Neural progenitor cell (in vitro differentiated cells): Measurements from ENCODE around the gene SMYD3. TPM values are rescaled to one million over a fixed set of nuclear protein-coding genes. Genes with fewer than 3 reads are reported as not detected.

Experiments used
- DNase-seq: peaks from one replicate; pipeline ENCODE4 v3.0.0-alpha.2; 2016; ENCODE audit warnings: low spot score
- H2AFZ ChIP-seq: fragments of 200-600 bp; sonication (generic); replicated peaks from 2 replicates; pipeline ENCODE4 v1.6.1; 2016; ENCODE audit warnings: antibody characterized with exemption
- H3F3A ChIP-seq: fragments of 200-600 bp; sonication (generic); 2 replicates; pipeline ENCODE4 v1.6.1; 2016; ENCODE audit warnings: antibody characterized with exemption, low read depth
- H3K27ac ChIP-seq: fragments of 200-600 bp; sonication (generic); 2 replicates; pipeline ENCODE4 v1.5.1; 2016; ENCODE audit warnings: mild to moderate bottlenecking
- H3K27me3 ChIP-seq: fragments of 200-600 bp; sonication (generic); 2 replicates; pipeline ENCODE4 v1.6.1; 2016; ENCODE audit warnings: mild to moderate bottlenecking, moderate library complexity
- H3K36me3 ChIP-seq: fragments of 200-600 bp; sonication (generic); 2 replicates; pipeline ENCODE4 v1.5.1; 2016
- H3K4me1 ChIP-seq: fragments of 200-600 bp; sonication (generic); 2 replicates; pipeline ENCODE4 v1.6.1; 2016; ENCODE audit warnings: mixed run types
- H3K4me2 ChIP-seq: fragments of 200-600 bp; sonication (generic); 2 replicates; pipeline ENCODE4 v1.6.1; 2016
- H3K4me3 ChIP-seq: fragments of 200-600 bp; sonication (generic); 2 replicates; pipeline ENCODE4 v1.5.1; 2016
- H3K79me2 ChIP-seq: fragments of 200-600 bp; sonication (generic); 2 replicates; pipeline ENCODE4 v1.6.1; 2016; ENCODE audit warnings: low read depth
- H3K9ac ChIP-seq: fragments of 200-600 bp; sonication (generic); 2 replicates; pipeline ENCODE4 v1.6.1; 2016
- H3K9me3 ChIP-seq: fragments of 200-600 bp; sonication (generic); 2 replicates; pipeline ENCODE4 v1.5.1; 2016; ENCODE audit warnings: low read depth
- H4K20me1 ChIP-seq: fragments of 200-600 bp; sonication (generic); 2 replicates; pipeline ENCODE4 v1.6.1; 2016; ENCODE audit warnings: low read depth
- H3K27ac Mint-ChIP-seq: 3 replicates; pipeline ENCODE4 v1.8.0; 2021; ENCODE audit warnings: mixed read lengths
- H3K27me3 Mint-ChIP-seq: 2 replicates; pipeline ENCODE4 v1.8.0; 2022; ENCODE audit warnings: low read depth, mild to moderate bottlenecking, inconsistent platforms, moderate library complexity, mixed read lengths; ENCODE audit not compliant: insufficient read depth
- H3K36me3 Mint-ChIP-seq: 3 replicates; pipeline ENCODE4 v1.8.0; 2021; ENCODE audit warnings: mixed read lengths
- H3K4me1 Mint-ChIP-seq: 3 replicates; pipeline ENCODE4 v1.8.0; 2021; ENCODE audit warnings: mixed read lengths
- H3K4me3 Mint-ChIP-seq: 3 replicates; pipeline ENCODE4 v1.8.0; 2021; ENCODE audit warnings: mild to moderate bottlenecking, moderate library complexity, mixed read lengths
- H3K9me3 Mint-ChIP-seq: 3 replicates; pipeline ENCODE4 v1.8.0; 2020; ENCODE audit warnings: mixed read lengths
- EZH2 ChIP-seq: fragments of 200-600 bp; sonication (generic); IDR thresholded peaks from 2 replicates; pipeline ENCODE4 v1.6.1; 2017; ENCODE audit warnings: antibody characterized with exemption, mild to moderate bottlenecking, moderate library complexity
- EZH2phosphoT487 ChIP-seq: fragments of 200-600 bp; sonication (generic); IDR thresholded peaks from 2 replicates; pipeline ENCODE4 v1.6.1; 2017; ENCODE audit warnings: antibody characterized with exemption
- total RNA-seq: library from RNA; depleted of rRNA; stranded (reverse); fragments of >200 nt; gene quantifications from 2 replicates; pipeline ENCODE4 v1.2.3, GENCODE V29; 2015; ENCODE audit warnings: low replicate concordance
- TF ChIP-seq, protein P1 (sequence below): fragments of 200-600 bp; sonication (generic); IDR thresholded peaks from 2 replicates; pipeline ENCODE4 v1.5.1; 2017; ENCODE audit warnings: antibody characterized with exemption, mild to moderate bottlenecking

Gene SMYD3
- total RNA-seq, 1 donor from 2014 or later = 43.2 TPM

DNA sequence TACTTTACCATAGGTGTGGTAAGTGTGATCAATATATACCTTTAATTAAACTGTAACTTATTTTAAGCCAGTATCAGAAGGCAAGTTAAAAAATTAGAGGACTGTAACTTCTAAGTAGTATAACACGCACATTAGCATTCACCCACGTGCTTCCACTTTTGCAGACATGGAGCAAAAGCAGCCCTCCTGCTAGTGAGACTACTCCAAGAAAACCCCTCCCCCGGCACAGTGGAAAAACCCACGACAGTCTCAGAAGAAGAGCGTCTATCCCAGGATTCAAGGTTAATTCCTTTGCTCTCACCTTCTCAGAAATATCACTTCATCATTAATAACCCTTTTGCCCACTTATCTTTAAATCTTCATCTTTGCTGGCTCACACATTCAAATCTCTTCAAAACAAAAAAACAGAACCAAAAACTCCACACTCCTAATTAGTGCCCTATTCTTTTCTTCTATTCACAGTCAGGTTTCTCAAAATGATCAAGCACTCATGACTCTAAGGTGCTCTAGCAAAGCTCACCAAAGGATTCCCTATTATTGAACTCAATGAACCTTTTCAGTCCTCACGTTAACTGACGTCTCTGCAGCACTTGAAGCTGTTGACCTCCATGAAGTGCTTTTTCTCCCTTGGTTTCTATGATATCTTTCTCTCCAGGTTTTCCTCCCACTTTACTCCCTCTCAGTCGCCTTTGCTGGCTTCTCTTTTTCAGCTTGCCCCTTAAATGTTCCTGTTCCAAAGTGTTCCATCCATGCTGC lies 213.5 kb downstream of the SMYD3 start:
- Histone ChIP-seq H3K4me2 (no peak overlapping the region), H3F3A (no peaks in the 10 kb centered on the region), H3K9ac (no peak overlapping the region), H4K20me1 (no peaks in the 10 kb centered on the region), H3K27me3 (no peaks in the 10 kb centered on the region), H3K27ac (no peak overlapping the region), H3K4me3 (no peak overlapping the region), H3K4me1 (no peaks in the 10 kb centered on the region), H3K79me2 (no peaks in the 10 kb centered on the region), H2AFZ (no peak overlapping the region), H3K9me3 (no peaks in the 10 kb centered on the region), H3K36me3 (no peaks in the 10 kb centered on the region)
- Mint-ChIP-seq H3K27me3 (peaks cover 2% of the 10 kb centered on the region), H3K36me3 (no peaks in the 10 kb centered on the region), H3K9me3 (no peaks in the 10 kb centered on the region), H3K27ac (no peak overlapping the region), H3K4me1 (peaks cover 18% of the 10 kb centered on the region), H3K4me3 (no peak overlapping the region)
- DNase-seq = no peak
- TF ChIP-seq, protein P1, sequence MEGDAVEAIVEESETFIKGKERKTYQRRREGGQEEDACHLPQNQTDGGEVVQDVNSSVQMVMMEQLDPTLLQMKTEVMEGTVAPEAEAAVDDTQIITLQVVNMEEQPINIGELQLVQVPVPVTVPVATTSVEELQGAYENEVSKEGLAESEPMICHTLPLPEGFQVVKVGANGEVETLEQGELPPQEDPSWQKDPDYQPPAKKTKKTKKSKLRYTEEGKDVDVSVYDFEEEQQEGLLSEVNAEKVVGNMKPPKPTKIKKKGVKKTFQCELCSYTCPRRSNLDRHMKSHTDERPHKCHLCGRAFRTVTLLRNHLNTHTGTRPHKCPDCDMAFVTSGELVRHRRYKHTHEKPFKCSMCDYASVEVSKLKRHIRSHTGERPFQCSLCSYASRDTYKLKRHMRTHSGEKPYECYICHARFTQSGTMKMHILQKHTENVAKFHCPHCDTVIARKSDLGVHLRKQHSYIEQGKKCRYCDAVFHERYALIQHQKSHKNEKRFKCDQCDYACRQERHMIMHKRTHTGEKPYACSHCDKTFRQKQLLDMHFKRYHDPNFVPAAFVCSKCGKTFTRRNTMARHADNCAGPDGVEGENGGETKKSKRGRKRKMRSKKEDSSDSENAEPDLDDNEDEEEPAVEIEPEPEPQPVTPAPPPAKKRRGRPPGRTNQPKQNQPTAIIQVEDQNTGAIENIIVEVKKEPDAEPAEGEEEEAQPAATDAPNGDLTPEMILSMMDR = no peak
- TF ChIP-seq EZH2phosphoT487 (no peak), EZH2 (no peak)

DNA sequence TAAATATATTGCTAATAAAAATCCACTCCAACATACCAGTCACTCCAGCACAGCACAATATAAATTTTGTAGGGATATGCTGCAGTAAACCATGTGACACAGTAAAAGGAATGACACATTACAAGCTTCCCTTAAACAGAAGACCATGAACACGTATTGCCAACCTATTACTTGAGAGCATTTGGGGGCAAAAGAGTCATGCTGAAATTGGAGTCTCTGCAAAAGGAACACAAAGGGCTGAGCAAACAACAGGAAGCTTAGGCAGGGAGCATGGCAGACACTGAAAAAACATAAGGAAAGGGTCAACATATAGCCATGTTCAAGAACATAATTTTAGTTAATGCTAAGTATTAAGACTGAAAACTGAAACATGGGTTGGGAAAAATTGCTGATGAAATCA lies 214.5 kb downstream of the SMYD3 start:
- peaks cover 2% of the 10 kb centered on the region for H3K27me3 Mint-ChIP-seq
- Histone ChIP-seq H3K4me2 (no peak overlapping the region), H3K27me3 (no peaks in the 10 kb centered on the region), H2AFZ (no peak overlapping the region), H4K20me1 (no peaks in the 10 kb centered on the region), H3K9me3 (no peaks in the 10 kb centered on the region), H3K27ac (no peak overlapping the region), H3K36me3 (no peaks in the 10 kb centered on the region), H3K79me2 (no peaks in the 10 kb centered on the region), H3K4me1 (no peaks in the 10 kb centered on the region), H3K4me3 (no peak overlapping the region), H3F3A (no peaks in the 10 kb centered on the region), H3K9ac (no peak overlapping the region)
- H3K4me1 Mint-ChIP-seq = peaks cover 18% of the 10 kb centered on the region
- no peak for DNase-seq
- no peak overlapping the region for H3K27ac Mint-ChIP-seq
- no peaks in the 10 kb centered on the region for H3K9me3 Mint-ChIP-seq
- TF ChIP-seq EZH2 (no peak), EZH2phosphoT487 (no peak)
- TF ChIP-seq, protein P1 = no peak
- no peaks in the 10 kb centered on the region for H3K36me3 Mint-ChIP-seq
- no peak overlapping the region for H3K4me3 Mint-ChIP-seq

DNA sequence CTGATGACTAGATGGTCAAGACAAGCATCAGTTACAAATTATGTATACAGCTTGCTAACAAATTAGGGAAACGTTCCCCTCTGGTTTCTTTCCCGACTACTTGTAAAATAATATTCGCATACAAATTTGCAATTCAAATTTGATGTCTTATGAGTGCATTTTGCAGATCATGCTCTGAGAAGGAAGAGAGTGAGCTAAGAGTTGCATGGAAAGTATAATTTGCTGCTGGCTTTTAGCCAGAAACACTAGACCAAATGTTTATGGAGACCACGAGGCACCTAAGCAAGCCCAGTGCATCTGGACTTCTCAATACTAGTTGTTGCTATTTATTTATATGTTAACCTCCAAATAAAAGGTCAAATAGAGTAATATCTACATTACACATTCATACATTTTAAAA lies 216.0 kb downstream of the SMYD3 start:
- peaks cover 2% of the 10 kb centered on the region for H3K27me3 Mint-ChIP-seq
- no peak overlapping the region for H2AFZ ChIP-seq
- H3K4me1 Mint-ChIP-seq = peaks cover 18% of the 10 kb centered on the region
- no peak overlapping the region for H3K27ac ChIP-seq
- no peaks in the 10 kb centered on the region for H3K9me3 ChIP-seq
- H3K4me2 ChIP-seq = no peak overlapping the region
- H3K9ac ChIP-seq = no peak overlapping the region
- H3K27ac Mint-ChIP-seq = no peak overlapping the region
- H3F3A ChIP-seq = no peaks in the 10 kb centered on the region
- no peaks in the 10 kb centered on the region for H3K36me3 ChIP-seq
- no peaks in the 10 kb centered on the region for H3K4me1 ChIP-seq
- H3K79me2 ChIP-seq = no peaks in the 10 kb centered on the region
- H3K9me3 Mint-ChIP-seq = no peaks in the 10 kb centered on the region
- no peak for DNase-seq
- no peak for TF ChIP-seq EZH2
- TF ChIP-seq, protein P1 = no peak
- TF ChIP-seq EZH2phosphoT487 = no peak
- no peak overlapping the region for H3K4me3 Mint-ChIP-seq
- no peaks in the 10 kb centered on the region for H3K27me3 ChIP-seq
- no peaks in the 10 kb centered on the region for H3K36me3 Mint-ChIP-seq
- no peak overlapping the region for H3K4me3 ChIP-seq
- no peaks in the 10 kb centered on the region for H4K20me1 ChIP-seq
